OCI-LY7 (cell line): Measurements from ENCODE around the gene CDH22. TPM values are rescaled to one million over a fixed set of nuclear protein-coding genes. Genes with fewer than 3 reads are reported as not detected.

Source experiments
- BruUV-seq: library from RNA; stranded (reverse); fragments of 400-500 nt; replicated peaks from 2 replicates; lab custom pipeline; 2021; lab: Mats Ljungman, UMichigan
- CTCF ChIA-PET: fragments of 300-600 bp; sonication (Branson Sonifier 250); formaldehyde crosslinking; loops from one replicate; lab custom pipeline; 2022; ENCODE audit warnings: antibody characterized with exemption; ENCODE audit not compliant: unreplicated experiment; lab: Charles Lee
- POLR2A ChIA-PET: fragments of 300-600 bp; sonication (Branson Sonifier 250); formaldehyde crosslinking; loops from one replicate; lab custom pipeline; 2022; ENCODE audit warnings: antibody characterized with exemption; lab: Charles Lee
- DNase-seq: peaks from one replicate; pipeline ENCODE4 v3.0.0-alpha.2; 2015; ENCODE audit warnings: low spot score
- H2AFZ ChIP-seq: fragments of 200-600 bp; sonication (generic), shearing (Covaris generic); 2 replicates; pipeline ENCODE4 v1.6.1; 2014; ENCODE audit warnings: mild to moderate bottlenecking, antibody characterized with exemption, low read length, moderate library complexity
- H3K27ac ChIP-seq: fragments of 200-600 bp; sonication (generic); 2 replicates; pipeline ENCODE4 v1.5.1; 2014; ENCODE audit warnings: mixed run types, low read depth, mild to moderate bottlenecking, moderate library complexity, low read length, inconsistent platforms; ENCODE audit not compliant: poor library complexity, severe bottlenecking
- H3K36me3 ChIP-seq: fragments of 200-600 bp; sonication (generic); 2 replicates; pipeline ENCODE4 v1.6.1; 2014; ENCODE audit warnings: mild to moderate bottlenecking, antibody characterized with exemption, low read length, moderate library complexity, mixed read lengths; ENCODE audit not compliant: insufficient read depth
- H3K4me1 ChIP-seq: fragments of 200-600 bp; sonication (generic); 2 replicates; pipeline ENCODE4 v1.5.1; 2014; ENCODE audit warnings: mild to moderate bottlenecking, low read length; ENCODE audit not compliant: insufficient read depth, poor library complexity, severe bottlenecking
- H3K4me2 ChIP-seq: fragments of 200-600 bp; sonication (generic); 2 replicates; pipeline ENCODE4 v1.6.1; 2014; ENCODE audit warnings: mild to moderate bottlenecking, low read length
- H3K4me3 ChIP-seq: fragments of 200-600 bp; sonication (generic); 2 replicates; pipeline ENCODE4 v1.5.1; 2014; ENCODE audit warnings: mild to moderate bottlenecking, low read depth, low read length; ENCODE audit not compliant: poor library complexity, severe bottlenecking
- H3K79me2 ChIP-seq: fragments of 200-600 bp; sonication (generic); 2 replicates; pipeline ENCODE4 v1.6.1; 2016; ENCODE audit warnings: low read depth, mild to moderate bottlenecking, low read length, moderate library complexity, mixed read lengths; ENCODE audit not compliant: insufficient read depth
- H3K9me2 ChIP-seq: fragments of 200-600 bp; sonication (generic); 2 replicates; pipeline ENCODE4 v1.6.1; 2016; ENCODE audit warnings: mild to moderate bottlenecking, low read length, mixed read lengths; ENCODE audit not compliant: insufficient read depth
- H3K9me3 ChIP-seq: fragments of 200-600 bp; sonication (generic); 2 replicates; pipeline ENCODE4 v1.6.1; 2014; ENCODE audit warnings: mild to moderate bottlenecking, mixed run types, low read length, mixed read lengths
- H4K20me1 ChIP-seq: fragments of 200-600 bp; sonication (generic); 2 replicates; pipeline ENCODE4 v1.6.1; 2014; ENCODE audit warnings: mild to moderate bottlenecking, antibody characterized with exemption, low read length, moderate library complexity, mixed read lengths; ENCODE audit not compliant: insufficient read depth
- EZH2phosphoT487 ChIP-seq: fragments of 200-600 bp; sonication (generic); IDR thresholded peaks from 2 replicates; pipeline ENCODE4 v1.6.1; 2018; ENCODE audit warnings: low read depth, borderline replicate concordance, mild to moderate bottlenecking, mixed run types, antibody characterized with exemption, low read length, moderate library complexity, mixed read lengths
- intact Hi-C: fragments of 100-400 bp; cut with micrococcal nuclease; formaldehyde crosslinking; loops from one replicate; pipeline ENCODE4 v1.10.0; 2022; ENCODE audit not compliant: unreplicated experiment
- total RNA-seq, 2 experiments: library from RNA; depleted of rRNA in 1 of 2; stranded (reverse); fragments of >200 nt in 1 of 2; shearing (Covaris generic) in 1 of 2; gene quantifications; 2 replicates each; pipeline ENCODE4 v1.2.3, GENCODE V29; 2014 to 2022
- TF ChIP-seq, protein P1 (sequence below): fragments of 200-600 bp; sonication (generic); conservative IDR thresholded peaks from 2 replicates; pipeline ENCODE4 v1.5.1; 2014; ENCODE audit warnings: mild to moderate bottlenecking, antibody characterized with exemption, low read length, moderate library complexity, mixed read lengths

Gene CDH22
- total RNA-seq, 2 experiments from 2014 or later: not detected

DNA sequence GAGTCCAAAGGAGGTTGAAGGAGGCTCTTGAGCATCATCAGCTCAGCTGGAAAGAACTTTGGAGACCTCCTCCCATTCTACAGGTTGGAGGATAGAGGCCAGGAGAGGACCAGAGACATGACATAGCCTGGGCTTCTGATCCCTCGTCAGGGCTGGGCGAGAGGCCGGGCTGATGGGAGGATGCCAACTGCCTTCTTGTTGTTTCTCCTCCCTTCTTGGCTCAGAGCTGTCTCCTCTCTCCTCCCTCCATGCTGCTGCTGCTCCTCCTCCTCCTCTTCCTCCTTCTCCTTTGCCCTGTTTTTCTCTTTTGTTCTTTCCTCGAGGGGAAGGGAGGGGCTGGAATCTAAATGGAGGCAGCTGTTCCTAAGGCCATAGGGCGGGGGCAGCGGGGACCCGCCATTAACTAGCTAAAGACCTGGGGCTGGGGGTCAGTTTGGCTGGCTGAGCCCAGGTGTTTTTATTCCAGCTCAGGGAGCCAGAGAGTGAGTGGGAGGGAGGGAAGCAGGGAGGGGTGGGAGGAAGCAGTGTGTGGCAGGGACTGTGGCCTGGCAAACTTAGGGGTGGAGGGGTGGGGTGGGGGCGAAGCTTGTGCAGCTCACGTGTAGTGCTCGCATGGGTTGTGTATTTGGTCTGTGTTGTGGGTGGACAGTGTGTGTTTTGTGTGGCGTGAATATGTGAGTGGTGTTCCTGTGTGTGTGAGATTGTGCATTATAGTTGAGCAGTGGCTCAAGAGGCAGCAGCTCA, 105.4 kb downstream of the CDH22 start:
- H3K79me2 ChIP-seq: no peaks in the 10 kb centered on the region
- intact Hi-C loops: no loop called here
- H3K4me3 ChIP-seq: no peak overlapping the region
- H3K9me3 ChIP-seq: no peaks in the 10 kb centered on the region
- no peaks in the 10 kb centered on the region for H4K20me1 ChIP-seq
- no peak overlapping the region for H3K27ac ChIP-seq
- ChIA-PET CTCF (interaction anchor here (0.5 kb wide), 2 partner anchors 94 to 123 kb away, joined by 3 read pairs; no protein-coding TSS in a partner anchor), POLR2A (interaction anchor here (0.7 kb wide), 1 partner anchor 97 kb away, joined by 5 read pairs; no protein-coding TSS in a partner anchor)
- no peaks in the 10 kb centered on the region for H3K4me1 ChIP-seq
- TF ChIP-seq EZH2phosphoT487: no peak
- TF ChIP-seq, protein P1, sequence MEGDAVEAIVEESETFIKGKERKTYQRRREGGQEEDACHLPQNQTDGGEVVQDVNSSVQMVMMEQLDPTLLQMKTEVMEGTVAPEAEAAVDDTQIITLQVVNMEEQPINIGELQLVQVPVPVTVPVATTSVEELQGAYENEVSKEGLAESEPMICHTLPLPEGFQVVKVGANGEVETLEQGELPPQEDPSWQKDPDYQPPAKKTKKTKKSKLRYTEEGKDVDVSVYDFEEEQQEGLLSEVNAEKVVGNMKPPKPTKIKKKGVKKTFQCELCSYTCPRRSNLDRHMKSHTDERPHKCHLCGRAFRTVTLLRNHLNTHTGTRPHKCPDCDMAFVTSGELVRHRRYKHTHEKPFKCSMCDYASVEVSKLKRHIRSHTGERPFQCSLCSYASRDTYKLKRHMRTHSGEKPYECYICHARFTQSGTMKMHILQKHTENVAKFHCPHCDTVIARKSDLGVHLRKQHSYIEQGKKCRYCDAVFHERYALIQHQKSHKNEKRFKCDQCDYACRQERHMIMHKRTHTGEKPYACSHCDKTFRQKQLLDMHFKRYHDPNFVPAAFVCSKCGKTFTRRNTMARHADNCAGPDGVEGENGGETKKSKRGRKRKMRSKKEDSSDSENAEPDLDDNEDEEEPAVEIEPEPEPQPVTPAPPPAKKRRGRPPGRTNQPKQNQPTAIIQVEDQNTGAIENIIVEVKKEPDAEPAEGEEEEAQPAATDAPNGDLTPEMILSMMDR: no peak
- no peak overlapping the region for H3K4me2 ChIP-seq
- no peaks in the 10 kb centered on the region for H3K36me3 ChIP-seq
- BruUV-seq: no TSS peak
- no peaks in the 10 kb centered on the region for H3K9me2 ChIP-seq
- DNase-seq: no peak
- H2AFZ ChIP-seq: no peak overlapping the region

GRCh38 chr20:46200582-46201570, 107.4 kb downstream of the CDH22 start:
- intact Hi-C loops: no loop called here
- no peaks in the 10 kb centered on the region for H3K36me3 ChIP-seq
- no peak overlapping the region for H3K27ac ChIP-seq
- no peak overlapping the region for H3K4me2 ChIP-seq
- H3K9me3 ChIP-seq: no peaks in the 10 kb centered on the region
- CTCF ChIA-PET: interaction anchor here (0.7 kb wide), 1 partner anchor 320 kb away, joined by 4 read pairs; no protein-coding TSS in a partner anchor
- H4K20me1 ChIP-seq: no peaks in the 10 kb centered on the region
- no peaks in the 10 kb centered on the region for H3K79me2 ChIP-seq
- no peaks in the 10 kb centered on the region for H3K4me1 ChIP-seq
- POLR2A ChIA-PET: no interaction called here
- no TSS peak for BruUV-seq
- DNase-seq: no peak
- TF ChIP-seq, protein P1: no peak
- no peak for TF ChIP-seq EZH2phosphoT487
- no peaks in the 10 kb centered on the region for H3K9me2 ChIP-seq
- no peak overlapping the region for H2AFZ ChIP-seq
- no peak overlapping the region for H3K4me3 ChIP-seq
